Amniotic stem cell (primary cell): Measurements from ENCODE around the gene PLEKHA5.

Experiments used
- DNase-seq: peaks from one replicate; lab custom pipeline; 2025; lab: John Stamatoyannopoulos, UW

PLEKHA5 gene

GRCh38 chr12:19130224-19131024 lies 891 bp downstream of the PLEKHA5 start:
- no peak for DNase-seq

GRCh38 chr12:19131025-19131444 lies 1.5 kb downstream of the PLEKHA5 start:
- no peak for DNase-seq

- DNase-seq: peak; percentile 13
These were observed 9.0 kb downstream of the PLEKHA5 start for GRCh38 chr12:19138551-19138950.

GRCh38 chr12:19138956-19139355 lies 9.4 kb downstream of the PLEKHA5 start:
- no peak for DNase-seq

- no peak for DNase-seq
These were observed 10.2 kb downstream of the PLEKHA5 start for GRCh38 chr12:19139615-19140194.

GRCh38 chr12:19140381-19141236 lies 11.1 kb downstream of the PLEKHA5 start:
- DNase-seq: no peak

- DNase-seq: no peak
These were observed 13.0 kb downstream of the PLEKHA5 start for GRCh38 chr12:19142499-19142898.

- no peak for DNase-seq
These were observed 14.8 kb downstream of the PLEKHA5 start for GRCh38 chr12:19144287-19144686.

- DNase-seq: no peak
These were observed 15.5 kb downstream of the PLEKHA5 start for GRCh38 chr12:19144985-19145384.

GRCh38 chr12:19148860-19149259 lies 19.3 kb downstream of the PLEKHA5 start:
- no peak for DNase-seq

- DNase-seq: no peak
These were observed 20.9 kb downstream of the PLEKHA5 start for GRCh38 chr12:19150273-19150900.

- DNase-seq: no peak
These were observed 21.8 kb downstream of the PLEKHA5 start for GRCh38 chr12:19151298-19151697.

- no peak for DNase-seq
These were observed 23.9 kb downstream of the PLEKHA5 start for GRCh38 chr12:19153396-19153795.

GRCh38 chr12:19154686-19155085 lies 25.2 kb downstream of the PLEKHA5 start:
- no peak for DNase-seq

GRCh38 chr12:19155981-19156734 lies 26.6 kb downstream of the PLEKHA5 start:
- DNase-seq: no peak

GRCh38 chr12:19158923-19159322 lies 29.4 kb downstream of the PLEKHA5 start:
- no peak for DNase-seq

- no peak for DNase-seq
These were observed 31.7 kb downstream of the PLEKHA5 start for GRCh38 chr12:19161216-19161615.

GRCh38 chr12:19165451-19165850 lies 35.9 kb downstream of the PLEKHA5 start:
- DNase-seq: no peak

GRCh38 chr12:19166387-19166786 lies 36.9 kb downstream of the PLEKHA5 start:
- DNase-seq: no peak

- no peak for DNase-seq
These were observed 37.4 kb downstream of the PLEKHA5 start for GRCh38 chr12:19166956-19167355.

GRCh38 chr12:19167708-19168107 lies 38.2 kb downstream of the PLEKHA5 start:
- DNase-seq: no peak

- no peak for DNase-seq
These were observed 39.1 kb downstream of the PLEKHA5 start for GRCh38 chr12:19168644-19169043.
